ENCODE results near the gene TIMP2.

The TIMP2 gene

DNA sequence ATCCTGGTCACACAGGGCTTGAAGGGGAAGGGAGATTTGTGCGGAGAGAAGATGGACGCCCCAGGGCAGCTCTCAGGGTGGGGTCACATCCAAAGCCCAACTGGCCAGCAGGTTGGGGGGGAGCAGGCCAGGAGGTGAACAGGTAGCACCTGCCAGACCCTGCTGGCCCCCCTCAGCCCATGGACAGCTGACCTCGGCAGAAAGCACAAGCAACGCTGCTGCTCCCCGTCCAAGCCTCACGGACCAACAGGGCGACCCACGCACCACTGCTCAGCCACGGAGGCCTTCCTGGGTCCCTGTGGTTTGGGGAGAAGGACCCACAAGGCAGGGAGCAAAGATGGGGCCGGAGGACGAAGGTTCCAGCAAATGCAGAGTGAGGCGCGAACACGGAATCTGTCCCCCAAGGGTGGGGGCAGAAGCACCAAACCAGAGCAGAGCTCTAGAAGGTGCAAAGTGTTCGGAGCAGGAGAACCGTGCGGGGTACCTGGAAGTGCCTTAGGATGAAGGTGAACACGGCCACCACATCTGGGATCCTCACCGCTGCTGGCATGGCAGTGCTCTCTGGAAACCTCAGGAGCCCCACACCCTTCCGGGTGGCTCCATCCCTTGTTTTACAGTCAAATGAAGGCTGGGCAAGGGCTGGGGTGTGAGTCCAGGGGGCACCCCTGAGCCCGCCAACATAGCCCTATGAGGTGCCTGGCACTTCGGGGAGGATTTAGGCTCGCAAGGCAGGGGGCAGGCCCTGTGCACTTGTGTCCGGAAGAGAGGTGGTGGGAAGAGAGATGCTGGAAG is 40.1 kb downstream of the TIMP2 start:
- TF ChIP-seq, protein P1, sequence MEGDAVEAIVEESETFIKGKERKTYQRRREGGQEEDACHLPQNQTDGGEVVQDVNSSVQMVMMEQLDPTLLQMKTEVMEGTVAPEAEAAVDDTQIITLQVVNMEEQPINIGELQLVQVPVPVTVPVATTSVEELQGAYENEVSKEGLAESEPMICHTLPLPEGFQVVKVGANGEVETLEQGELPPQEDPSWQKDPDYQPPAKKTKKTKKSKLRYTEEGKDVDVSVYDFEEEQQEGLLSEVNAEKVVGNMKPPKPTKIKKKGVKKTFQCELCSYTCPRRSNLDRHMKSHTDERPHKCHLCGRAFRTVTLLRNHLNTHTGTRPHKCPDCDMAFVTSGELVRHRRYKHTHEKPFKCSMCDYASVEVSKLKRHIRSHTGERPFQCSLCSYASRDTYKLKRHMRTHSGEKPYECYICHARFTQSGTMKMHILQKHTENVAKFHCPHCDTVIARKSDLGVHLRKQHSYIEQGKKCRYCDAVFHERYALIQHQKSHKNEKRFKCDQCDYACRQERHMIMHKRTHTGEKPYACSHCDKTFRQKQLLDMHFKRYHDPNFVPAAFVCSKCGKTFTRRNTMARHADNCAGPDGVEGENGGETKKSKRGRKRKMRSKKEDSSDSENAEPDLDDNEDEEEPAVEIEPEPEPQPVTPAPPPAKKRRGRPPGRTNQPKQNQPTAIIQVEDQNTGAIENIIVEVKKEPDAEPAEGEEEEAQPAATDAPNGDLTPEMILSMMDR (IDR thresholded peaks at IDR 0.05) = no peak

DNA sequence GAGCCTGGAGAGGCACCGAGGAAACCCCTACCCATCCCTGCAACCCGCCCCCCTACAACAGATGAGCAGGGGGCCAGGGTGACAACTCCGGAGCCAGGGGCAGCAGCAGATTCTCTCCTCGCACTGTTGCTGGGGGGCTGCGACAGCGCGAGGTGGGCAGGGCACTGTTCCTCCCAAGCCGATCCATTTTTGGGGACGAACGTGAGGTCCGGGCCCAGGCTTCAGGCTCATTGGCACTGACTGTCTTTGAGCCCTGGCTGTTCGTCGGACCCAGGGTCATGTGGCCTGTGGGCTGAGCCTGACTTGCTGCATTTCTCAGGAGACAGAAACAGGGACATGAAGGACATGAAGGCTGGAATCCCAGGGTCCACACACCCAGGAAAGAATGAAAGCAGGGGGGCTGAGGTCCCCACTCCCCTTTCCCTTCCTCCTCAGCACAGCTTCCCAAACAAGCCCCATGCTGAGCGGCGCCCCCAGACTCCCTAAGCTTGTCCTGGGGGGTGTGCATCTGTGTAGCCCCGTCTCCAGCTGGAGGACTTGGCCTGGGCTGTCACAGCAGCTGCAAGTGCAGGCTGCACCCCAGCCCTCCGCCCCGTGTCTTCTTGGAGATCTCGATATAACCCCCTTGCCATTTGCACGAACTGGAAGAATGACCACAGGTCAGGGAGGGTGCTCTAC is 40.9 kb downstream of the TIMP2 start:
- TF ChIP-seq, protein P1 (IDR thresholded peaks at IDR 0.05) = no peak

DNA sequence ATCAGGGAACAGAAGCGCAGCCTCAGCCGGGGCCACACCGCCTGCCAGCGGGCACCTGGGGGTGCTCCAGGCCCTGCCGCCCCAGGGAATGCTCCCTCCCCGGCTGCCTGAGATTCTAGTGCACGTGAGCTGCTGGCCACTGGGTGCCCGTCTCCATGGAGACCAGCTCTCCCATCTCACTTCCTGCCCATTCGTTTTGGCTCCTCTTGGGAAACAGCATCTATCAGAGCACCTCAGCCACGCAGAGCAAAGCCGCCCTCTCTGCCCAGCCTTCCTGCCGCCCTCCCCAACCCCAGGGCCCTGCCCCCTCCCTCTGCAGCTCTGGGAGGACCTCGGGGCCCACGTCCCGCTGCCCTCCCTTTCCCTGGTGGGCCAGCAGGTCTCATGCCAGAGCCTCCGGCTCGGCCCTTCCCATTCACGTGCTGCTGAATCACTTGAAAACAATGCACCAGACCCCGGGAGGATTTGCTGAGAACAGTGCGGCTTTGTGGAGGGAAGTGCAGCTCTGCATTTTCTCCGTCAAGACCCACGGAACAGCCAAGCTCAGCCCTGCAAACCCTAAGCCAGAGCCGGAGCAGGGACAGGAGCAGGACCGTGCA is 41.6 kb downstream of the TIMP2 start:
- TF ChIP-seq, protein P1 (IDR thresholded peaks at IDR 0.05) = no peak

DNA sequence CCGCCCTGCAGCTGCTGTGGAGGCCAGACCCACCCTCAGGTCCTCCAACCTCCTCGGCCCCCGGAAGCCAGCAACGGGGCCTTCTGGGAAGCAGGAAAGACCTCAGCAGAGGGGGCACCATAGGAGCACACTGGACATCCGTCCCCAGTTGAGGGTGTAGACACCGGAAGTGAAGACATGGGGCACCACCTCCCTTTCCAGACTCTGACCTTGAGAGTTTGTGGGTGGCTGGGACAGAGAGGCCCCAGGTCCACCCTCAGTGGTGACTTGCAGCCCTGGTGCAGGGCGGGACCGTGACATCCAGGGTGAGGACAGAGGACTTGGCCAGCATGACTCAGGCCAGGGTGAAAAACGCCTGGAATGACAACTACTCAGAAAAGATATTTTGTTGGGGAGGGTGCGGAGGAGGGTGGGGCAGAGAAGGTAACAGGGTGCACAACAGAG is 42.1 kb downstream of the TIMP2 start:
- TF ChIP-seq, protein P1 (IDR thresholded peaks at IDR 0.05) = no peak

DNA sequence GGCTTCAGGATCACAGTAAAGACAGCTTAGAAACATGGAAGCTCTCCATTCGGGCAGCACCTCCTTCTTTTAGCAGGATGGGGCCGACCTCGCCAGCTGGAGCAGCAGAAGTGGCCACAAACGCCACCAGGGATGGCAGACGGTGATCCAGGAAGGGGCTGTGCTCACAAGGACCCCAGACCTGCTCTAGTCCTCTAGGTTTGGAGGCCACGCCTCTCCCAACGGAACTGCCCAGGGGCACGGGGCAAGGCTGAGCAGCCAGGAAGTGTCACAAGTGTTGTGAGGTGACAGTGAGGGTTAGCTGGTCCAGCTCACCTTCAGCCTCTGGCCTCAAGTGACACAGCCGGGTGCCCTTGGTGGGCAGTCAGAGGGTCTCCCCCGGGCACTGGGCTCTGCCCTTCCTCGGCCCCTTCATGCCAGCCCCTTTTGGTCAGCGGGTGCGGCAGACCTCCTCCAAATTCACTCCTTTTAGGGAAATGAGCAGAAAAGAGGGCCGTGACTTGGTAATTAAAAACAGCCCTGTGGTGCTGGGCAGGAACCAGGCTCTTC is 42.6 kb downstream of the TIMP2 start:
- TF ChIP-seq, protein P1 (IDR thresholded peaks at IDR 0.05) = no peak

DNA sequence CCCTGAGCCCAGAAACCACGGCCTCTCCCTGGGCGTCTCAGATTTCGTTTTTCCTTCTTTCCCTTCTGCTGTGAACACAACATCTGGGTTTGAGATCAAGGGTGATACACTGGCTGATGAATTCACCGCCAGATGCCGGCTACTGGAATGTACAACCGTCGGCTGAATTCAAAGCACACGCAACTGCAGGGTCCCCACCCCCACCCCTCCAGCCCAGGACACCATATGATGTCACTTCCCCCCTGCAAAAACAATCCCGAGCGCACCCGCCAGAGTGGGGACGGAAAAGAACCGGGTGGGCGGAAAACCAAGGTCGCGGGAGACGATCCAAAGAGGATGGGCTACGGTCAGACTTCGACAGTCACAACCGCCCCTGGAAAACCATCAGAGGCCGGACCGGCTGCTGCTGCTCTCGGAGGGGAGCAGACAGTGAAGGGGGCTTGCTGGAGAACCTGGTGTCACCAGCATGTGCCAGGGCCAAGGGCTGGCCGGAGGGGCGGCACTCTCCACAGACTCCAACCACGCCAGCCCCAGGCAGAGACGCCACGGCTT is 45.5 kb downstream of the TIMP2 start:
- TF ChIP-seq, protein P1 (IDR thresholded peaks at IDR 0.05) = no peak

DNA sequence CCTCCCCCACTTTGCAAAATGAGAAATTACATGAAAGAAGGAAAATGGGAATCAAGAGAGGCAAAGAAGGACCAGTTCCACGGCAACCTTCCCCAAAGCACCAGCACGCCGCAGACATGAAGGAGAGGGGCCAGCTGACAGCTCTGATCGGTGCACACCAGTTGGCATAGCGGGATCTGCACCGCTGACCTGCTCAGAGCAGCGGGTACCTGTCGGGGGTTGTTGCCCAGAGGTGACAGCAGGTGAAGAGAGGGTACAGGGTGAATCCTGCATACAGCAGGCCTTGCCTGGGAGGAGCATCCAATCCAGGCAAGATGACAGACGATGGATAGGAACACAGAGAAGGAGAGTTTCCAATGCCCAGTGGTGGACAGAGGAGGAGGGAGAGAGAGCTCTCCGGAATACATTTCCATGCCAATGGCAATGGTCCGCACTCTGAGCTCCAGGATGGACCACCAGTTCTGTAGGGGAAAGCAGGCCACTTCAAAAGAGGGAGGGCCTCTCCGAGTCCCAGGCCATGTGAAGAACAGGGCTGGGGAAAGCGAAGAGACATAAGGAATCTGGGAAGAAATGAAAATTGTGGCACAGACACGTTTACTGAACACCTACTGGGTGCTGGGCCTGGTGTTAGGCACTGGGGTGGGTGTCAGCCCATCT is 46.2 kb downstream of the TIMP2 start:
- TF ChIP-seq, protein P1 (IDR thresholded peaks at IDR 0.05) = no peak
